MM.1S (cell line): ENCODE measurements around the gene DHX30.

ENCODE experiments used
- EZH2 ChIP-seq: fragments of 300-600 bp; sonication (generic); optimal IDR thresholded peaks from 2 replicates; pipeline ENCODE3; 2017; ENCODE audit warnings: low read depth, mild to moderate bottlenecking, antibody characterized with exemption, low read length, mixed read lengths
- EZH2phosphoT487 ChIP-seq: fragments of 300-600 bp; sonication (generic); IDR thresholded peaks from 2 replicates; pipeline ENCODE4 v1.6.1; 2018; ENCODE audit warnings: antibody characterized with exemption, low read length
- TF ChIP-seq, protein P1 (sequence below): fragments of 300-600 bp; sonication (generic); IDR thresholded peaks from 2 replicates; pipeline ENCODE4 v1.5.1; 2016; ENCODE audit warnings: antibody characterized with exemption, low read length, mixed read lengths

GRCh38 chr3:47877290-47877689 is 74.4 kb downstream of the DHX30 start:
- TF ChIP-seq, protein P1, sequence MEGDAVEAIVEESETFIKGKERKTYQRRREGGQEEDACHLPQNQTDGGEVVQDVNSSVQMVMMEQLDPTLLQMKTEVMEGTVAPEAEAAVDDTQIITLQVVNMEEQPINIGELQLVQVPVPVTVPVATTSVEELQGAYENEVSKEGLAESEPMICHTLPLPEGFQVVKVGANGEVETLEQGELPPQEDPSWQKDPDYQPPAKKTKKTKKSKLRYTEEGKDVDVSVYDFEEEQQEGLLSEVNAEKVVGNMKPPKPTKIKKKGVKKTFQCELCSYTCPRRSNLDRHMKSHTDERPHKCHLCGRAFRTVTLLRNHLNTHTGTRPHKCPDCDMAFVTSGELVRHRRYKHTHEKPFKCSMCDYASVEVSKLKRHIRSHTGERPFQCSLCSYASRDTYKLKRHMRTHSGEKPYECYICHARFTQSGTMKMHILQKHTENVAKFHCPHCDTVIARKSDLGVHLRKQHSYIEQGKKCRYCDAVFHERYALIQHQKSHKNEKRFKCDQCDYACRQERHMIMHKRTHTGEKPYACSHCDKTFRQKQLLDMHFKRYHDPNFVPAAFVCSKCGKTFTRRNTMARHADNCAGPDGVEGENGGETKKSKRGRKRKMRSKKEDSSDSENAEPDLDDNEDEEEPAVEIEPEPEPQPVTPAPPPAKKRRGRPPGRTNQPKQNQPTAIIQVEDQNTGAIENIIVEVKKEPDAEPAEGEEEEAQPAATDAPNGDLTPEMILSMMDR: no peak
- TF ChIP-seq EZH2: no peak
- no peak for TF ChIP-seq EZH2phosphoT487
